ENCODE measurements around the gene MATCAP1. TPM values are rescaled to one million over a fixed set of nuclear protein-coding genes. Genes with fewer than 3 reads are reported as not detected.

Gene MATCAP1
- 14.9 TPM for total RNA-seq

DNA sequence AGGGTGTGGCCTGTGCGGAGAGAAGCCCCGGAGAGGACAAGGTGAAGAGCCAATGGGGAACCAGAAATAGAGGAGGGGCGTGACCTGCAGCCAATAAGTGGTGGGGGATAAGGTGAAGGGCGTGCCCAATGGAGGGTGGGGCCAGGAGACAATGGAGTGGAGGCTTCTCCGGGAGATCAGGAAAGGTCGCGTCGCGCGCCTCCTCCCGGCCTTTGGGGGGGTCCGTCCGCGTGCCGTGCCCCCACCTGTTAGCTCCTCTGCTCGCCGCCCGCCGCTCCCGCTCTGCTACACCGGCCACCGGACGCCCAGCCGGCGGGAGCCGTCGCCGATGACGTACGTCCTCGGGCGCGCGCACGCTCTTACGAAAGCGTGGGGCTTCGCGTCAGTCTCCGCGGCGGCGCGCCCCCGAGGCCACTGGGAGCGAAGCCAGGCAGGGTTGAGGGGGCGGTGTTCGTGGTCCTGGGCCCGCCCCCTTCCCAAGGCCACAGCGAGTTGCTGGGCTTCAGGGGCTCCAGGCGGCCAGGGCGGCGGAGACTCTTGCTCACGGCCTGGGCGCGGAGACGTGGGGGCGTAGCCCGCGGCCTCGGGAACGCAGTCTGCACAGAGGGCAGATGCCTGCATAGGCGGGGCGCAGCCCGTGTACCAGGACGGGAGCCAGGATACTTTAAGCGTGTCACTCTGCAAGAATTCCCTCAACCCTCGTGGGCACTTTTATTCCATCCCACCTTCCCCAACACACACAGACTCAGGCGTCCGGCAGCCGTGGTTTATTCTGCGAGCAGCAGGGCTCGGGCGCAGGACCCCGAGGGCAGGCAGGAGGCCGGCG, at the start of gene MATCAP1:
Gene MATCAP1 (minus strand): TSS at position 337 of the 826 bp plus-strand sequence. CDS start 3,353 bp downstream, outside the sequence.
- ATAC-seq (peak; percentile 85), DNase-seq (ENCODE audit: low spot score) (peak; percentile 94)

DNA sequence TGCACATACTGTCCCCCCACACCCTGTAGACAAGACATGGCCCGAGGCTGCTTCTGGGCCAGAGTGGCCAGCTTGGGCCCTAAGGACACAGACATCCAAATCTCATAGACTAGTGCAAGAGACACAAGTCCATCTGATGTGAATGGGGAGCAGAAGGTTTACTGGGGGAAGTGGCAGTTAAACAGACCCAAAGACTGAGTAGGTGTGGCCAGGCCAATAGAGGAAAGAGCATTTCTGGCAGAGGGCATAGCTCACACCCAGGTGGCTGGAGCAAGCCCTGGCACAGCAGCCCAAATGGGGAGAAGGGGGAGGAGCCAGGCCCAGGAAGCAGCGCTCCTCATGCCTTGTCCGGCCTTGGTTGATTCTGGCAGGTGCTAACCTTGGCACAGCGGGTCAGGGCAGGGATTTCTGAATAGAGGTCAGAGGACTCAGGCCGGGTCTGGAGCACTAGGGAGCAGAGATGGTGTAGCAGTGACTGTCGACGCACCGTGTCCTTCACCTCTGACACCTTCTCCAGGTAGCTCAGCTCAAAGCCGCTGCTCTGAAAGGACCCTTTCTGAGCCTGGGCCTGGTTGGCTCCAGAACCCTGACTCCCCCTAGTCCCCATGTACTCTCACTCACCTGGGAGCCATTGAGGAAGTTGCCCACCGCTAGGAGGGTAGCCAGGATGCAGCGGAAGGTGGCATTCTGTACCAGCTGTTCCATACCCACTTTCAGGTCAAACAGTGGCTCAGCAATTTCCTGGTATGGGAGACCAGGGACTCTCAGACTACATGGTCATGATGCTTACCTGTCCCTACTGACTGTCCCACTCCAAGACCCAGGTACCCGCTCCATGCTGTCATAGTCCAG, 47.3 kb upstream of the MATCAP1 start:
- peak; percentile 57 for ATAC-seq
- DNase-seq (ENCODE audit: low spot score): peak; percentile 76

DNA sequence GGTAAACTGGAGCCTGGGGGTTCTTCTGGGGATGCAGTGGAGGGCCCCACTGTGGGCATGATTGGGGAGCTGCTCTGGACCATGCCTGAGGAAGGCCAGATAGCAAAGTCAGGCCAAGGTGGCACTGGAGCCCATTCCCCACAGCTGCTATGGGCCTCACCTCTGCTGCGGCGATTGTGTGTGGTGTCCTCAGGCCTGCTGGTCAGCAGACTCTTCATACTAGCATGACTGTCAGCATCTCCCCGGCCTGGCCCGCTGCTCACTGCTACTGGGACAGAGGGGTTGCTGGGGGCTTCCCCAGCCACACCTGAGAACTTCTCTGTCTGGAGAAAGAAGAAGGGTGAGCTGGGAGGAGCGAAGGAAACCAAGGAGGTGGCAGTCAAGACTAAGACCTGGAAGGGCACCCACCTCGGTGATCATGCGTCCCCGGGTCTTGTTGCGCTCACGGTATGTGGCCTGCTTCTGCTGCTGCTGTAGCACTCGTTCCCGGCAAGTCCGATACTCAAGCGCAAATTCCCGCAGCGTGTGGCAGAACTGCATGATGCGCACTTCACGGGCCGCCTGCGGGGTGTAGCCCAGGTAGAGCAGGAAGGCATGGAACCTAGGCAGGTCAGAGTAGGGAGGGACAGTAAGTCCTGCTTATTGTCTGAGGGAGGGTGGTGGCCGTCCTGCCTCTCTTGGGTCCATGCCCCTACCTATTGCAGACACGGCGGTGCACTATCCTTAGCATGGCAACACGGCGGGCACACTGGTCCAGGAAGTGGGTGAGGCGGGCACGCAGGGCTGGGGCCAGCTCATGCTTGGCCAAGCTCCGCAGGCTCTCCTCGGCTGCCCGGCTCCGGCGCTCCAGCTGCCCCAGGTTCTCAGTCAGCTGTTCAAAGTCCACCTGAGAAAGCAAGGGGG, 46.4 kb upstream of the MATCAP1 start:
- no peak for ATAC-seq
- no peak for DNase-seq (ENCODE audit: low spot score)

DNA sequence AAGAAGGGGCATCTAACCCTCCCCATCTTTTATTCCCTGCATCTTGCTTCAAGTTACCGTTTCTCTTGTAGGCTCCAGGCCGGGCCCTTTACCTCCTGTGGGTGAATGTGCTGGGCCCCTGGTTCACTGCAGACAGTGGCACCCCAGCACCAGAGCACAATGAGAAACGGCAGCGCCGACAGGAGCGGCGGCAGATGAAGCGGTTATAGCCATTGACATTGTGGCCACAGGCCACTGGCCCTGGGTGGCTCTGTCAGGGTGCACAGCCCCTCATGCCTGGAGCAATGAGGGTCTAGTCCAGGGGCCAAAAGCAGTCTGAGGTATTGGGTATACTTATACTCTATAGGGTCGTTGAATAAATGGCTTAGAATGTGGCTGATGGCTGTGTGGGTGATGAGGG, 45.1 kb upstream of the MATCAP1 start:
- DNase-seq (ENCODE audit: low spot score): no peak

DNA sequence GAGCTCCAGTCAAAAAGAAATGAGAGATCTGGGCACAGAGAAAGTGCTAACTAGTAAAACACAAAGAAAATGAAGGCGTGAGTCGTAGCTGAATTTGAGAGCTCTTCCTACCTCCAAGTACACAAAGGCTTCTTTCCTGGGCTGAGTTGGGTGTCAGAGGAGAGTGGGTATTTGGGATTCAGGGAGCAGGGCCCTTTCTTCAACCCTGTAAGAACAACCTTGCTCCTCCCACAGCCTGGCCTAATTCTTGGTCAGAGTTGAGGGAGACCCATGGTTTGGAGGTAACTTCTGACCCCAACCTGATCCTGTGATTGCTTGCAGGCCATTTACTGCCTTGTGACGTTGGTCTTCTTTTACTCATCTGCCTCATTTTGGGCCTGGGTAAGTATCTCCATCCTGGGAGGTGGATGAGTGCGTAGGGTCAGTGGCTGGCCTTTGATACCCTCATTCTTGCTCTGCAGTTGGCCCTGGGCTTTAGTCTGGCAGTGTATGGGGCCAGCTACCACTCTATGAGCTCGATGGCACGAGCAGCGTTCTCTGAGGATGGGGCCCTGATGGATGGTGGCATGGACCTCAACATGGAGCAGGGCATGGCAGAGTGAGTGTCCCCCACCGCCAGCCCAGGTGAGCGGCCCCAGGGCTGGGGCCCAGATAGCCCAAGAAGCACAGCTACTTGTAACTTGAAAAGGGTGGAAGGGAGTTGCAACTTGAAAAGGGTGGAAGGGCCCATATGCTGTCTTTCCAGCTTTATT, 44.4 kb upstream of the MATCAP1 start:
- DNase-seq (ENCODE audit: low spot score) (no peak), ATAC-seq (no peak)

More for the DNA sequence above, 45.1 kb upstream of the MATCAP1 start:
- no peak for ATAC-seq

GRCh38 chr16:67227567-67227921, 43.8 kb upstream of the MATCAP1 start:
- DNase-seq (ENCODE audit: low spot score) (no peak), ATAC-seq (no peak)

- peak; percentile 92 for ATAC-seq
- peak; percentile 97 for DNase-seq (ENCODE audit: low spot score)
Observed at GRCh38 chr16:67226804-67227566, 43.2 kb upstream of the MATCAP1 start, which contains the start of gene TMEM208. TSS of gene TMEM208 (plus strand) at chr16:67227130. CDS start at chr16:67227219, 89 bp downstream.

DNA sequence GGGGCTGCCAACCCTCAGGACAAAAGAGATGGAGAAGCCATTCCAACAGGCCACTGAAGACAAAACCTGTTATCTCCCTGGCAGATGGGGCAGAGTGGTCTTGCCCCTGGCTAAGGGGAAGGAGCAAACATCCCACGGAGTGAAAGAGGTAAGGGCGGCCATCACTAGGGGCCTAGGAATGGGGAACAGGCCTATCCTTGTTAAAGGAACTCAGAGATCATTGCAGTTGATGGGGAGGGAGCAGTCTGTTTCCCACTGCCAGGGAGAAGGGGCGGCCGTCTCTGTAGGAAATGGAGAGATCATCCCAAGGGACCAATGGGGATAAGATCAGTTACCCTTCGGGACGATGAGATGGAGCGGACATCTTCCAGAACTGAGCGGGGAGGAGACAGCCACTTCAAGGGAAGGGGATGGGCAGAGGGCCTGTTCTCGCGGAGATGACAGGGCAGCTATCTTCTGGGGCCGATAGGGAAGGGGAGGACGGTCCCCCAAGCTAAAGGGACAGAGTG, 42.6 kb upstream of the MATCAP1 start:
- no peak for ATAC-seq
- DNase-seq (ENCODE audit: low spot score): no peak

DNA sequence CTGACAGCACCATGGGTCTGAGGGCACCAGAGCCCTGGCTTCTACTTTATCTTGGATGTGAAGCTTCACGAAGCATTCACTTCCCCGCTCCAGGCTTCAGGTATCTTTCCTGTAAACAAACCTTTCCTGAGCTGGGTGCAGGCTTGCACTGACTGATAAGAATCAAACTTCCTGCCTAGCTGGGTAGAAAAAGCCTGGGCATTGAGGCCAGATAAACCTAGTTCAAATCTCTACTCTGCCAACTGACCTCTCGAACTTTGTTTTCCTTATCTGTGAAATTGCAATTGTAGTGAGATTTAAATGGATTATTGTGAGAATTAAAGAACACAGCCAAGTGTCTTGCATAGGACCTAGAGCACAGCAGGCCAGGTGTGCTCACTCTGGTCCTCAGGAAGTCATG, 40.2 kb upstream of the MATCAP1 start:
- ATAC-seq: peak; percentile 63
- no peak for DNase-seq (ENCODE audit: low spot score)

GRCh38 chr16:67216612-67217490, 33.1 kb upstream of the MATCAP1 start:
- DNase-seq (ENCODE audit: low spot score): no peak
- ATAC-seq: peak; percentile 63

DNA sequence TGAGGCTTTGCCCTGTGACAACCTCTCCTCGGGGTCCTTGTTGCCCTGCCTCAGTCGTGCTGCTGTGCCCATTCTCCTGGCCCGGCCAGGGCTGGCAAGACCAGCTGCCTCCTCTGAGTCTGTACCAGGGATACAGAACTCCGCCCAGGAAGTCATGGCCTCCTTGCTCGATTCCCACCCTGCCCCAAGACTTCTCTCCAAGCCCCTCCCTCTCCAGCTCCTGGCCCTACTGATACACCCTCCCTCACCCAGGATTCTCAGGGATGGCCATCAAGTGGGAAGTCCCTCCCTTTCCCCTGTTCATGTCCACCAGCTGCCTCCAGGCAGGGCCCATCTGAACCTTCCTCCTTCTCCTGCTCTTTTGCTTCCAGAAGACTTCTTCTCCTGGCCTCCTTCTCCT, 31.9 kb upstream of the MATCAP1 start:
- DNase-seq (ENCODE audit: low spot score): no peak

DNA sequence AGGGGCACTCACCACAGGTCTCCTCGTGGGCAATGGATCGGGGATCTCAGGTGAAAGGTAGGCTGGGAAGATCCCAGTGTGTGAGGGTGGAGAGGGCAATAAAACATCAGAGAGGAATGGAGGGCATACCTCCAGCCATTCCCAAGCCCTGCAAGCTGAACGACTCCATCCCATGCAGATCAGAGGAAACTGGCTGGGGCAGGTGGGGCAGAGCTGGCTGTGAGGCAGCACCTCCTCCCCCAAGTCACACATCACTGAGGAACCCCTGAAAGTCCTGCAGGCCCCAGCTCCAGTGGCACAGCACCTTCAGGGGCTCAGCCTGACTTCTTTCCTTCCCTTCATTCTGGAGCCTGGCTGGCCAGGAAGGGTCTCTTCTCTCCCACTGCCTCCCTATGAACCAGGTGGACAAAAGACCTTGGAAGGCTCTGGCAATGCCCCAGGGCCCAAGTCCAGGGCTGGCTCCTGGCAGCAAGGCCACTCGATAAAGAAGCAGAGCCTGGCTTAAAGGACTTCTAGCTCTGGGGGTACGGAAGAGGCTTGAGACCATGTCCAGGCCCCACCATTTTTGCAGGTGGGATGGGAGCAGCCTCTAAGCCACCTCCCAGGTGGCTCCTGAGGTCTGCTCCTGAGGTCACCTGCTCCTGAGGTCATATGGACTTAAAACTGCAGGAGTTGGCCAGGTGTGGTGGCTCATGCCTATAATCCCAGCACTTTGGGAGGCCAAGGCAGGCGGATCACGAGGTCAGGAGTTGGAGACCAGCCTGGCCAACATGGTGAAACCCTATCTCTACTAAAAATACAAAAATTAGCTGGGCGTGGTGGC, 29.6 kb upstream of the MATCAP1 start:
- ATAC-seq: no peak
- DNase-seq (ENCODE audit: low spot score): no peak

More for the DNA sequence above, 31.9 kb upstream of the MATCAP1 start:
- ATAC-seq: no peak

DNA sequence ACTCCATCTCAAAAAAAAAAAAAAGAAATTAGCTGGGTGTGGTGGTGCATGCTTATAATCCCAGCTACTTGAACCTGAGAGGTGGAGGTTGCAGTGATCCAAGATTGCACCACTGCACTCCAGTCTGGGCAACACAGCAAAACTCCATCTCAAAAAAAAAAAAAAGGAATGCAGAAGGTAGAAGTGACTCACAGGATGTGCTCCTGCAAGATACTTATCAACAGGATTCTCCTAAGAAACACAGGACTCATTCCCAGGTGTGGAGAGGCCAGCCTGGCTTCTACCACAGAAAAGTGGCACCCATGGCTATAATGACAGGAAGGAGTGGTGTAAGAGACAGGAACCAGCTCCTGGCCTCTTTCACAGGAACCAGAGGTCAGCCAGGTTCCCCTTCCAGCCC, 29.0 kb upstream of the MATCAP1 start:
- ATAC-seq (no peak), DNase-seq (ENCODE audit: low spot score) (no peak)

GRCh38 chr16:67211674-67212073, 27.9 kb upstream of the MATCAP1 start:
- DNase-seq (ENCODE audit: low spot score) (no peak), ATAC-seq (no peak)

DNA sequence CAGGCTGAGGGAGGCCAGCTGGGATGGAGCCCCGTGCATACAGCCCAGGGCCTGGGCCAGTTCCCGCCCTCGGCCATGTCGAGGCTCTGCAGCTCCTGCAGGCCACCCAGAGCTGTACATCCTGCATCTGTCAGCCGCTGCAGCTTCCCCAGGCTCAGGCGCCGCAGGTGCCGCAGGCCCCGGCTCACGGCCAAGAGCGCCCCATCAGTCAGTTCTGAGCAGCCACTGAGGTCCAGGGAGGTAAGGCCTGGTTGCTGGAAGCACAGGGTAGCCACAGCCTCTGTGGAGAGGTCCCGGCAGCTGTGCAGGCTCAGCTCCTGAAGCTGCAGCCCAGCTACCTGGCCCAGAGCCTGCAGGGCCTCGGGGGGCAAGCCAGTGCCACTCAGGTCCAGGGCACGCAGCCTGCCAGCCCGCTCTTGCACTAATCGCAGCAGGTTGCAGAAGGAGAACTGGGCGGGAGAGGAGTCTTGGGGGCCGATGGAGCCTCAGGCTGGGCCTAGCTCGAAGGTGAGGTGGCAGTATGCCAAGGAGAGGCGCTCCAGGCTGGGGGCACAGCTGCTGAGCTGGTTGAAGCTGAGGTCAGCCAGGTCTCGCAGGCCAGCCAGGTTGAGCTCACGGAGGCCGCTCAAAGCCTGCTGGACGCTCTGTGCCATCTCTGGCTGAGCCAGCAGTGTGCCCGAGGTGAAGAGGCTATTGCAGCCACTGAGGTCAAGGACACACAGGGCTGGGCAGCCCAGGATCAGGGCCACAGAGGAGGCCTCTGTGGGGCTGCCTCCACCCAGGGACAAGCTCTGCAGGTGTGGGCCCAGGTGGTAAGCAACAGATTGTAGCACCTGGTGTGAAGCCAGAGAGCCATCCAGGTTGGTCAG, 26.5 kb upstream of the MATCAP1 start:
- peak; percentile 89 for ATAC-seq
- DNase-seq (ENCODE audit: low spot score): peak; percentile 89

GRCh38 chr16:67209565-67209964, 25.8 kb upstream of the MATCAP1 start:
- ATAC-seq: no peak
- DNase-seq (ENCODE audit: low spot score): no peak
